Neural cell (in vitro differentiated cells): ENCODE data around the gene ADCY7. TPM values are rescaled to one million over a fixed set of nuclear protein-coding genes. Genes with fewer than 3 reads are reported as not detected.

Experiments
- H2AFZ ChIP-seq: fragments of 200-600, 300-800 bp; sonication (generic), shearing (Covaris generic); 2 replicates; pipeline ENCODE4 v1.6.0; 2014; ENCODE audit warnings: low read depth, mild to moderate bottlenecking, antibody characterized with exemption, low read length, moderate library complexity
- H3F3A ChIP-seq: fragments of 200-600 bp; shearing (Covaris generic); 2 replicates; pipeline ENCODE4 v1.6.1; 2016; ENCODE audit warnings: mild to moderate bottlenecking, moderate library complexity, mixed read lengths, antibody characterized with exemption, low read length; ENCODE audit not compliant: insufficient read depth, poor library complexity, severe bottlenecking
- H3K27ac ChIP-seq: fragments of 200-600, 300-800 bp; sonication (generic), shearing (Covaris generic); 2 replicates; pipeline ENCODE4 v1.5.1; 2014; ENCODE audit warnings: mild to moderate bottlenecking, low read length, moderate library complexity
- H3K27me3 ChIP-seq: fragments of 300-800, 200-600 bp; sonication (generic), shearing (Covaris generic); 2 replicates; pipeline ENCODE4 v1.6.0; 2014; ENCODE audit warnings: mild to moderate bottlenecking, low read depth, low read length, moderate library complexity; ENCODE audit not compliant: insufficient read depth
- H3K36me3 ChIP-seq: fragments of 300-800, 200-600 bp; sonication (generic), shearing (Covaris generic); 2 replicates; pipeline ENCODE4 v1.5.1; 2014; ENCODE audit warnings: mild to moderate bottlenecking, antibody characterized with exemption, low read length, moderate library complexity; ENCODE audit not compliant: insufficient read depth
- H3K4me2 ChIP-seq: fragments of 300-800, 200-600 bp; sonication (generic), shearing (Covaris generic); 2 replicates; pipeline ENCODE4 v1.6.0; 2014; ENCODE audit warnings: mild to moderate bottlenecking, low read length
- H3K4me3 ChIP-seq: fragments of 300-800, 200-600 bp; sonication (generic), shearing (Covaris generic); 2 replicates; pipeline ENCODE4 v1.5.1; 2014; ENCODE audit warnings: mild to moderate bottlenecking, low read length, moderate library complexity
- H3K79me2 ChIP-seq: fragments of 200-600 bp; shearing (Covaris generic); replicated peaks from 2 replicates; pipeline ENCODE4 v1.6.0; 2014; ENCODE audit warnings: mild to moderate bottlenecking, low read length, moderate library complexity; ENCODE audit not compliant: insufficient read depth
- H3K9ac ChIP-seq: fragments of 300-800, 200-600 bp; sonication (generic), shearing (Covaris generic); 2 replicates; pipeline ENCODE4 v1.6.1; 2016; ENCODE audit warnings: mild to moderate bottlenecking, low read length, mixed read lengths
- H3K9me2 ChIP-seq: fragments of 200-600 bp; shearing (Covaris generic); 2 replicates; pipeline ENCODE4 v1.6.1; 2016; ENCODE audit warnings: mild to moderate bottlenecking, low read length, mixed read lengths; ENCODE audit not compliant: insufficient read depth
- H3K9me3 ChIP-seq: fragments of 200-600, 300-800 bp; sonication (generic), shearing (Covaris generic); 2 replicates; pipeline ENCODE4 v1.6.1; 2016; ENCODE audit warnings: mild to moderate bottlenecking, mixed run types, low read length, moderate library complexity, mixed read lengths
- H4K20me1 ChIP-seq: fragments of 200-600 bp; shearing (Covaris generic); 2 replicates; pipeline ENCODE4 v1.6.1; 2016; ENCODE audit warnings: mild to moderate bottlenecking, mixed run types; ENCODE audit not compliant: insufficient read depth
- EP300 ChIP-seq: fragments of 450-650 bp; conservative IDR thresholded peaks from 2 replicates; pipeline ENCODE4 v1.6.1; 2014; ENCODE audit warnings: antibody characterized with exemption, mild to moderate bottlenecking, moderate library complexity; ENCODE audit not compliant: poor library complexity, severe bottlenecking
- EZH2 ChIP-seq: fragments of 200-600, 300-800 bp; shearing (Covaris generic), sonication (generic); IDR thresholded peaks from 2 replicates; pipeline ENCODE4 v1.6.1; 2014; ENCODE audit warnings: antibody characterized with exemption, low read length, borderline replicate concordance, mild to moderate bottlenecking; ENCODE audit not compliant: insufficient read depth, poor library complexity, severe bottlenecking
- MXI1 ChIP-seq: fragments of 450-650 bp; conservative IDR thresholded peaks from 2 replicates; pipeline ENCODE4 v1.6.1; 2014; ENCODE audit warnings: antibody characterized with exemption, mild to moderate bottlenecking; ENCODE audit not compliant: poor library complexity, severe bottlenecking
- POLR2AphosphoS5 ChIP-seq: IDR thresholded peaks from 2 replicates; pipeline ENCODE4 v1.6.1; 2012
- RAD21 ChIP-seq: fragments of 450-650 bp; conservative IDR thresholded peaks from 2 replicates; pipeline ENCODE4 v1.6.1; 2014; ENCODE audit warnings: antibody characterized with exemption, mild to moderate bottlenecking, moderate library complexity
- SMC3 ChIP-seq: fragments of 450-650 bp; conservative IDR thresholded peaks from 2 replicates; pipeline ENCODE4 v1.6.1; 2014; ENCODE audit warnings: antibody characterized with exemption, mild to moderate bottlenecking, moderate library complexity; ENCODE audit not compliant: poor library complexity
- TAF1 ChIP-seq: IDR thresholded peaks from 2 replicates; pipeline ENCODE4 v1.6.1; 2012; ENCODE audit warnings: low read depth
- polyA plus RNA-seq: library from polyadenylated mRNA; depleted of rRNA; stranded (reverse); fragments of >200 nt; gene quantifications from 2 replicates; pipeline ENCODE4 v1.2.3, GENCODE V29; 2014
- TF ChIP-seq, protein P1 (sequence below): IDR thresholded peaks from 2 replicates; pipeline ENCODE4 v1.6.1; 2012; ENCODE audit warnings: borderline replicate concordance
- TF ChIP-seq, protein P2 (sequence below): fragments of 450-650 bp; IDR thresholded peaks from 2 replicates; pipeline ENCODE4 v1.5.1; 2014; ENCODE audit warnings: antibody characterized with exemption, mild to moderate bottlenecking, moderate library complexity; ENCODE audit not compliant: poor library complexity, severe bottlenecking

ADCY7 gene
- polyA plus RNA-seq, 1 donor from 2014 or later, result 2.0 TPM

- Histone ChIP-seq H2AFZ (no peak overlapping the region), H3K4me2 (no peak overlapping the region), H3K79me2 (no peaks in the 10 kb centered on the region), H3K4me3 (no peak overlapping the region), H3K9ac (no peak overlapping the region), H3K27me3 (no peaks in the 10 kb centered on the region), H3F3A (no peaks in the 10 kb centered on the region), H4K20me1 (no peaks in the 10 kb centered on the region), H3K36me3 (no peaks in the 10 kb centered on the region), H3K9me2 (no peaks in the 10 kb centered on the region), H3K9me3 (no peaks in the 10 kb centered on the region), H3K27ac (no peak overlapping the region)
- TF ChIP-seq EZH2 (no peak), RAD21 (no peak), EP300 (no peak), POLR2AphosphoS5 (no peak), MXI1 (no peak), SMC3 (no peak), TAF1 (no peak)
- TF ChIP-seq, protein P1, sequence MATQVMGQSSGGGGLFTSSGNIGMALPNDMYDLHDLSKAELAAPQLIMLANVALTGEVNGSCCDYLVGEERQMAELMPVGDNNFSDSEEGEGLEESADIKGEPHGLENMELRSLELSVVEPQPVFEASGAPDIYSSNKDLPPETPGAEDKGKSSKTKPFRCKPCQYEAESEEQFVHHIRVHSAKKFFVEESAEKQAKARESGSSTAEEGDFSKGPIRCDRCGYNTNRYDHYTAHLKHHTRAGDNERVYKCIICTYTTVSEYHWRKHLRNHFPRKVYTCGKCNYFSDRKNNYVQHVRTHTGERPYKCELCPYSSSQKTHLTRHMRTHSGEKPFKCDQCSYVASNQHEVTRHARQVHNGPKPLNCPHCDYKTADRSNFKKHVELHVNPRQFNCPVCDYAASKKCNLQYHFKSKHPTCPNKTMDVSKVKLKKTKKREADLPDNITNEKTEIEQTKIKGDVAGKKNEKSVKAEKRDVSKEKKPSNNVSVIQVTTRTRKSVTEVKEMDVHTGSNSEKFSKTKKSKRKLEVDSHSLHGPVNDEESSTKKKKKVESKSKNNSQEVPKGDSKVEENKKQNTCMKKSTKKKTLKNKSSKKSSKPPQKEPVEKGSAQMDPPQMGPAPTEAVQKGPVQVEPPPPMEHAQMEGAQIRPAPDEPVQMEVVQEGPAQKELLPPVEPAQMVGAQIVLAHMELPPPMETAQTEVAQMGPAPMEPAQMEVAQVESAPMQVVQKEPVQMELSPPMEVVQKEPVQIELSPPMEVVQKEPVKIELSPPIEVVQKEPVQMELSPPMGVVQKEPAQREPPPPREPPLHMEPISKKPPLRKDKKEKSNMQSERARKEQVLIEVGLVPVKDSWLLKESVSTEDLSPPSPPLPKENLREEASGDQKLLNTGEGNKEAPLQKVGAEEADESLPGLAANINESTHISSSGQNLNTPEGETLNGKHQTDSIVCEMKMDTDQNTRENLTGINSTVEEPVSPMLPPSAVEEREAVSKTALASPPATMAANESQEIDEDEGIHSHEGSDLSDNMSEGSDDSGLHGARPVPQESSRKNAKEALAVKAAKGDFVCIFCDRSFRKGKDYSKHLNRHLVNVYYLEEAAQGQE, result no peak
- TF ChIP-seq, protein P2, sequence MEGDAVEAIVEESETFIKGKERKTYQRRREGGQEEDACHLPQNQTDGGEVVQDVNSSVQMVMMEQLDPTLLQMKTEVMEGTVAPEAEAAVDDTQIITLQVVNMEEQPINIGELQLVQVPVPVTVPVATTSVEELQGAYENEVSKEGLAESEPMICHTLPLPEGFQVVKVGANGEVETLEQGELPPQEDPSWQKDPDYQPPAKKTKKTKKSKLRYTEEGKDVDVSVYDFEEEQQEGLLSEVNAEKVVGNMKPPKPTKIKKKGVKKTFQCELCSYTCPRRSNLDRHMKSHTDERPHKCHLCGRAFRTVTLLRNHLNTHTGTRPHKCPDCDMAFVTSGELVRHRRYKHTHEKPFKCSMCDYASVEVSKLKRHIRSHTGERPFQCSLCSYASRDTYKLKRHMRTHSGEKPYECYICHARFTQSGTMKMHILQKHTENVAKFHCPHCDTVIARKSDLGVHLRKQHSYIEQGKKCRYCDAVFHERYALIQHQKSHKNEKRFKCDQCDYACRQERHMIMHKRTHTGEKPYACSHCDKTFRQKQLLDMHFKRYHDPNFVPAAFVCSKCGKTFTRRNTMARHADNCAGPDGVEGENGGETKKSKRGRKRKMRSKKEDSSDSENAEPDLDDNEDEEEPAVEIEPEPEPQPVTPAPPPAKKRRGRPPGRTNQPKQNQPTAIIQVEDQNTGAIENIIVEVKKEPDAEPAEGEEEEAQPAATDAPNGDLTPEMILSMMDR, result no peak
These were observed 5.1 kb upstream of the ADCY7 start for GRCh38 chr16:50261160-50261706.

DNA sequence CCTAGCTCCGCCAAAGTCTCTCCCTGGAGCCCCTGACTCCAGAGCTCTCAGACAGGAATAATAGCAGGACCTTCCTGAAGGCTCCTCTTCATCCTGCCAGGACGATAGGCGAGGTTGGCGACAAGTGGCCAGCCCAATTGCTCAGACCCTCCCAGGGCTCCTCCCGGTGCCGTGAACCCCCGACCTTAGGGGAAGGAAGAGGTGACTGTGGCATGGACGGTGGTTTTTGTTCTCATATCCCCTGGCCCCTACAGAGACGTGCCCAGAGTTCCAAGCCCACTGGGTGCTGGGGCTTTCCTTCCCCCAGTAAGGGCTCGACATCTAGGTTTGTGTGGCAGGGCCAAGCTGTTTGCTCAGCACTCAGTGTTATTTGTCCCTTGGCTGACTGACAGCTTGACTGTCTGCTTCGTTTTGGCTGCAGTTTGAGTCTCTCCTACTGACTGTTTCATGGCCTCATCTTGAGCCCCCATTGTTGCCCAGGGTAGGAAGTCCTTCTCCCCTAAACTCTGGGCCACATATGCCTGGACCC is 4.6 kb upstream of the ADCY7 start:
- Histone ChIP-seq H3K36me3 (no peaks in the 10 kb centered on the region), H3K9ac (no peak overlapping the region), H3F3A (no peaks in the 10 kb centered on the region), H3K27ac (no peak overlapping the region), H3K79me2 (no peaks in the 10 kb centered on the region), H4K20me1 (no peaks in the 10 kb centered on the region), H2AFZ (no peak overlapping the region), H3K27me3 (no peaks in the 10 kb centered on the region), H3K9me3 (no peaks in the 10 kb centered on the region), H3K4me2 (no peak overlapping the region), H3K9me2 (no peaks in the 10 kb centered on the region), H3K4me3 (no peak overlapping the region)
- no peak for TF ChIP-seq TAF1
- no peak for TF ChIP-seq SMC3
- TF ChIP-seq RAD21, result no peak
- TF ChIP-seq POLR2AphosphoS5, result no peak
- TF ChIP-seq EP300, result no peak
- TF ChIP-seq EZH2, result no peak
- TF ChIP-seq, protein P1, result no peak
- TF ChIP-seq, protein P2, result no peak
- no peak for TF ChIP-seq MXI1
